Measurements from ENCODE around the gene GALNT1. TPM values are rescaled to one million over a fixed set of nuclear protein-coding genes. Genes with fewer than 3 reads are reported as not detected.

GALNT1 gene
- total RNA-seq, 1 donor from 2014 or later = 74.5 TPM

DNA sequence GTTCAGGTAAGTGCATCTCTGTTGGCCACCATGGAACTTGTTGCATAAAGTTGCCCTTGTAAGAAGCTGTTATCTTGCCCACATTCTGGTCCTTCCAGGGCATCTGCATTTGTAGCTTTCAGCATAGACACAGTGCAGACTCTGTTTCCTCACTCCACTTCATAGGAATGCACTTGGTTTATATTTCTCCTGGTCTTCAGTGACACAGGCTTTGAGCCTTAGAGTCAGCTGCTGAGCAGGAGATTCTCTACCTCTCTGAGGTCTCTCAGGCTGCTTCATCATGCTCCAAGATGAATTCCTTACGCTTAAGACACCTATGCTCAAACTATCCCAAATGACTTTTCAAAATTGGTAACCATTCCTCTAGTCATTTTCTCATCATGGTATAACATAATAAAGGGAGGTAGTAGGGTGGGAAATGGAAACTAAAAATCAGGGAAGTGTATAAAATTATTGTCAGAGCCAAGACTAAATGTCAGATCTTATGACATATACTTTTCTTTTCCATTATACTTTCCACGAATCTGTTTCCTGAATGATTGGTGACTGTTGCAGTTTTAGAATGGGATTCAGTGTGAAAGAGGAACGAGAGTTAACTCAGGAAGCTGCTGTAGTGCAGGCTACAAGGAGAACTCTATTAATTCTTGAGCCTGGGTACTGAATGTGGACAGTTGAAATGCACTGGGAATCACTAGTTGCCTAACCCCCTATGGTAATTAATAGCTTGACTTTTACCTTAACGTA lies 72.0 kb downstream of the GALNT1 start:
- no peaks in the 10 kb centered on the region for H3K27me3 ChIP-seq
- DNase-seq (no peak), ATAC-seq (no peak)
- H3K9me3 ChIP-seq = peaks cover 5% of the 10 kb centered on the region
- peaks cover 8% of the 10 kb centered on the region for H3K4me1 ChIP-seq
- peaks cover 4% of the 10 kb centered on the region for H3K36me3 ChIP-seq
- TF ChIP-seq, protein P1, sequence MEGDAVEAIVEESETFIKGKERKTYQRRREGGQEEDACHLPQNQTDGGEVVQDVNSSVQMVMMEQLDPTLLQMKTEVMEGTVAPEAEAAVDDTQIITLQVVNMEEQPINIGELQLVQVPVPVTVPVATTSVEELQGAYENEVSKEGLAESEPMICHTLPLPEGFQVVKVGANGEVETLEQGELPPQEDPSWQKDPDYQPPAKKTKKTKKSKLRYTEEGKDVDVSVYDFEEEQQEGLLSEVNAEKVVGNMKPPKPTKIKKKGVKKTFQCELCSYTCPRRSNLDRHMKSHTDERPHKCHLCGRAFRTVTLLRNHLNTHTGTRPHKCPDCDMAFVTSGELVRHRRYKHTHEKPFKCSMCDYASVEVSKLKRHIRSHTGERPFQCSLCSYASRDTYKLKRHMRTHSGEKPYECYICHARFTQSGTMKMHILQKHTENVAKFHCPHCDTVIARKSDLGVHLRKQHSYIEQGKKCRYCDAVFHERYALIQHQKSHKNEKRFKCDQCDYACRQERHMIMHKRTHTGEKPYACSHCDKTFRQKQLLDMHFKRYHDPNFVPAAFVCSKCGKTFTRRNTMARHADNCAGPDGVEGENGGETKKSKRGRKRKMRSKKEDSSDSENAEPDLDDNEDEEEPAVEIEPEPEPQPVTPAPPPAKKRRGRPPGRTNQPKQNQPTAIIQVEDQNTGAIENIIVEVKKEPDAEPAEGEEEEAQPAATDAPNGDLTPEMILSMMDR (IDR thresholded peaks at IDR 0.05) = no peak
- no peak overlapping the region for H3K27ac ChIP-seq
- H3K4me3 ChIP-seq = no peak overlapping the region
- intact Hi-C loops (cut with DNase I) = no loop called here

- H3K9me3 ChIP-seq = no peaks in the 10 kb centered on the region
- no peak overlapping the region for H3K27ac ChIP-seq
- no peaks in the 10 kb centered on the region for H3K27me3 ChIP-seq
- H3K4me1 ChIP-seq = peaks cover 8% of the 10 kb centered on the region
- DNase-seq (no peak), ATAC-seq (no peak)
- H3K4me3 ChIP-seq = no peak overlapping the region
- intact Hi-C loops (cut with DNase I) = no loop called here
- peaks cover 4% of the 10 kb centered on the region for H3K36me3 ChIP-seq
- TF ChIP-seq, protein P1 (IDR thresholded peaks at IDR 0.05) = no peak
Observed at GRCh38 chr18:35658112-35658511, 76.6 kb downstream of the GALNT1 start.

DNA sequence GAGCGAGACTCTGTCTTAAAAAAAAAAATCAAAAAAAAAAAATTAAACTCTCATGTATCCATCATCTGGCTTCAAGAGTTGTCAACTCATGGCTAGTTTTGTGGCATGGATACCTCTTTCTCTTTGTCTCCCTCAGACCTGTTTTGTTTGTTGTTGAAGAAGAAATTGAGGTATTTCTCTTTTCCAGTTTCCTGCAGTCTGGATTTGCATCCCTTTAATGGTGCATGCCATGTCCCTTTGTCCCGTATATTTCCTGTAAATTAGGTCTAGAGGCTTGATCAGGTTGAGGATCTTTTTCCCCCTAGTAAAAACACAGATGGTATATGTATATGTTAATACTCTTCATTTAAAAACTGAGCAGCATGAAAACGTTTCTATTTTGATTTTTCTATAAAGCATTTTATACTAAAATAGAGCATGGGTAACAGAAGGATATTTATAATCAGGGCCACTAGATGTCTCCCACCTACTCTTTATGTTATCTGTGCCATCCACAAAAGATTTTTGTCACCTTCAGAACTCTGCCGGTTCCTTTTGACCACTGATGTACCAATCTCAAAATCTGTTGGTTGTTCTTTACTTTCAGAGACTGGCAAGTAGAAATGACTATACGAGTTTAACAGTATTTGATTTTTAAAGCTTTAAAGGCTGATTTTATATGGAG lies 80.1 kb downstream of the GALNT1 start:
- no peak for DNase-seq
- TF ChIP-seq, protein P1 (IDR thresholded peaks at IDR 0.05) = no peak

GRCh38 chr18:35662293-35663062 lies 80.9 kb downstream of the GALNT1 start:
- Histone ChIP-seq H3K27me3 (no peaks in the 10 kb centered on the region), H3K9me3 (no peaks in the 10 kb centered on the region), H3K36me3 (peaks cover 20% of the 10 kb centered on the region), H3K4me1 (no peaks in the 10 kb centered on the region), H3K4me3 (no peak overlapping the region), H3K27ac (no peak overlapping the region)
- intact Hi-C loops (cut with DNase I) = no loop called here
- ATAC-seq (no peak), DNase-seq (no peak)
- TF ChIP-seq, protein P1 (IDR thresholded peaks at IDR 0.05) = no peak

More for the DNA sequence above, 80.1 kb downstream of the GALNT1 start:
- Histone ChIP-seq H3K27ac (no peak overlapping the region), H3K36me3 (peaks cover 20% of the 10 kb centered on the region), H3K4me3 (no peak overlapping the region), H3K4me1 (no peaks in the 10 kb centered on the region), H3K27me3 (no peaks in the 10 kb centered on the region), H3K9me3 (no peaks in the 10 kb centered on the region)
- no peak for ATAC-seq
- intact Hi-C loops (cut with DNase I) = no loop called here

DNA sequence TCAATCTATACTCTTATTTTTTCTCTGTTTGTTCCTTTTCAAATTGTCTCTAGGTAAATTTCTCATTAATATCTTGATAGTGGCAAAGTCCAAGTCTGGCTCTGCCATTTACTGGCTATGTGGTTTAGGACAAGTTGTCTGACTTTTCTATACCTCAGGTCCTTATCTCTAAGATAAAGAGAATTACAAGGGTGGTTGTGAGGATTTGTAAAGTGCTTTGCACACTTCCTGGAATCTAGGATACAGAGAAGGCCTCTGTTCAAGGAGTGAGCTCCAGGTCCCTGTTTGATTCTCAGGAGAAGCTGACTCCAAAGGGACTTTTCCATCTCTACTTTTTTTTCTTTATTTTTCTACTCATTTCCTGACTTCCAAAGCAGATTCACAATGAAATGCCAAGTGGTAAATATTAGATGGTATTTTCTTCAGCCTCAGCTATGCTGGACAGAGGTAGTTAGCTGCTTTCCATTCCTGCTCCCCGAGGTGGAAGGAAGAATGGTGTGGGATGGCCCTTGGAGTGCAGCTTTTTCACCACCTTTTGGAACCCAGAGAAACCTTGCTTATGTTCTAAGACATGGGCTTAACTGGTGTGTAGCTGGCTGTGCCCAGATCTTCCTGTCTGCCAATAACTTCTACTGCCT lies 90.5 kb downstream of the GALNT1 start:
- H3K4me3 ChIP-seq = no peak overlapping the region
- intact Hi-C loops (cut with DNase I) = no loop called here
- ATAC-seq = no peak

More for the DNA sequence above, 90.5 kb downstream of the GALNT1 start:
- TF ChIP-seq, protein P1 (IDR thresholded peaks at IDR 0.05) = no peak
- Histone ChIP-seq H3K9me3 (no peaks in the 10 kb centered on the region), H3K27me3 (no peaks in the 10 kb centered on the region), H3K27ac (no peak overlapping the region), H3K36me3 (no peaks in the 10 kb centered on the region), H3K4me1 (no peaks in the 10 kb centered on the region)
- DNase-seq = no peak
